Activated effector memory CD4-positive, alpha-beta T cell treated with Interleukin-2 at 50 U/mL for 16 hours (primary cell): ENCODE results near the gene NGB.

Experiments used
- DNase-seq: peaks from one replicate; pipeline ENCODE4 v3.0.0-alpha.2; 2020

Gene NGB

GRCh38 chr14:77260631-77261030 lies 10.4 kb downstream of the NGB start:
- DNase-seq = no peak

GRCh38 chr14:77260199-77260598 lies 10.8 kb downstream of the NGB start:
- DNase-seq = no peak

- no peak for DNase-seq
Observed at GRCh38 chr14:77259025-77259715, 11.8 kb downstream of the NGB start.

- no peak for DNase-seq
Observed at GRCh38 chr14:77258566-77258965, 12.4 kb downstream of the NGB start.

GRCh38 chr14:77257700-77258099 lies 13.3 kb downstream of the NGB start:
- no peak for DNase-seq

GRCh38 chr14:77256694-77257093 lies 14.3 kb downstream of the NGB start:
- DNase-seq = no peak

- no peak for DNase-seq
Observed at GRCh38 chr14:77253333-77254190, 17.4 kb downstream of the NGB start.

GRCh38 chr14:77251870-77252269 lies 19.1 kb downstream of the NGB start:
- DNase-seq = no peak

- DNase-seq = no peak
Observed at GRCh38 chr14:77250927-77251326, 20.1 kb downstream of the NGB start.

- DNase-seq = no peak
Observed at GRCh38 chr14:77249286-77249685, 21.7 kb downstream of the NGB start.

- DNase-seq = no peak
Observed at GRCh38 chr14:77248666-77249065, 22.3 kb downstream of the NGB start.

- no peak for DNase-seq
Observed at GRCh38 chr14:77246784-77247183, 24.2 kb downstream of the NGB start.

GRCh38 chr14:77245820-77246219 lies 25.2 kb downstream of the NGB start:
- no peak for DNase-seq

GRCh38 chr14:77243853-77244252 lies 27.2 kb downstream of the NGB start:
- no peak for DNase-seq

GRCh38 chr14:77242752-77243151 lies 28.3 kb downstream of the NGB start:
- no peak for DNase-seq

GRCh38 chr14:77241955-77242354 lies 29.1 kb downstream of the NGB start:
- no peak for DNase-seq

- DNase-seq = no peak
Observed at GRCh38 chr14:77240336-77240915, 30.6 kb downstream of the NGB start.

GRCh38 chr14:77239412-77239811 lies 31.6 kb downstream of the NGB start:
- no peak for DNase-seq

GRCh38 chr14:77238996-77239395 lies 32.0 kb downstream of the NGB start:
- DNase-seq = no peak

GRCh38 chr14:77238356-77238755 lies 32.6 kb downstream of the NGB start:
- no peak for DNase-seq

- no peak for DNase-seq
Observed at GRCh38 chr14:77236814-77237213, 34.2 kb downstream of the NGB start.

GRCh38 chr14:77231721-77232120 lies 39.3 kb downstream of the NGB start:
- no peak for DNase-seq

GRCh38 chr14:77230914-77231313 lies 40.1 kb downstream of the NGB start:
- no peak for DNase-seq

GRCh38 chr14:77228056-77228455 lies 43.0 kb downstream of the NGB start:
- no peak for DNase-seq
